GM20000 (cell line): ENCODE measurements around the gene ARHGEF37.
"Not testable (repeated sequence)": the region's sequence is repeated elsewhere in the genome, so short reads cannot be mapped to it uniquely, and the experiment has no call there.

ENCODE experiments used
- DNase-seq: peaks from one replicate; pipeline ENCODE4 v3.0.0; 2012; ENCODE audit warnings: low spot score
- TF ChIP-seq, protein P1 (sequence below): IDR thresholded peaks from 2 replicates; pipeline ENCODE4 v1.5.1; 2012; ENCODE audit warnings: mild to moderate bottlenecking, control low read depth; ENCODE audit errors: extremely low read depth, missing control alignments

The ARHGEF37 gene, protein sequence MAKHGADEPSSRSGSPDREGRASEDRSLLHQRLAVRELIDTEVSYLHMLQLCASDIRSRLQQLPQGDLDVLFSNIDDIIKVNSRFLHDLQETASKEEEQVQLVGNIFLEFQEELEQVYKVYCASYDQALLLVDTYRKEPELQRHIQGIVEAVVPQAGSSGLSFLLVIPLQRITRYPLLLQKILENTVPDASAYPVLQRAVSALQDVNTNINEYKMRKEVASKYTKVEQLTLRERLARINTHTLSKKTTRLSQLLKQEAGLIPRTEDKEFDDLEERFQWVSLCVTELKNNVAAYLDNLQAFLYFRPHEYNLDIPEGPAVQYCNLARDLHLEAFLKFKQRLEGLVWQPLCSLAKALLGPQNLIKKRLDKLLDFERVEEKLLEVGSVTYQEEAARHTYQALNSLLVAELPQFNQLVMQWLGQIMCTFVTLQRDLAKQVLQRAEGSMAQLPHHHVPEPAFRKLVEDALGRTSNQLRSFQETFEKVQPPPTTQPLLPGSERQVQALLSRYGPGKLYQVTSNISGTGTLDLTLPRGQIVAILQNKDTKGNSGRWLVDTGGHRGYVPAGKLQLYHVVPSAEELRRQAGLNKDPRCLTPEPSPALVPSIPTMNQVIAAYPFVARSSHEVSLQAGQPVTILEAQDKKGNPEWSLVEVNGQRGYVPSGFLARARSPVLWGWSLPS

DNA sequence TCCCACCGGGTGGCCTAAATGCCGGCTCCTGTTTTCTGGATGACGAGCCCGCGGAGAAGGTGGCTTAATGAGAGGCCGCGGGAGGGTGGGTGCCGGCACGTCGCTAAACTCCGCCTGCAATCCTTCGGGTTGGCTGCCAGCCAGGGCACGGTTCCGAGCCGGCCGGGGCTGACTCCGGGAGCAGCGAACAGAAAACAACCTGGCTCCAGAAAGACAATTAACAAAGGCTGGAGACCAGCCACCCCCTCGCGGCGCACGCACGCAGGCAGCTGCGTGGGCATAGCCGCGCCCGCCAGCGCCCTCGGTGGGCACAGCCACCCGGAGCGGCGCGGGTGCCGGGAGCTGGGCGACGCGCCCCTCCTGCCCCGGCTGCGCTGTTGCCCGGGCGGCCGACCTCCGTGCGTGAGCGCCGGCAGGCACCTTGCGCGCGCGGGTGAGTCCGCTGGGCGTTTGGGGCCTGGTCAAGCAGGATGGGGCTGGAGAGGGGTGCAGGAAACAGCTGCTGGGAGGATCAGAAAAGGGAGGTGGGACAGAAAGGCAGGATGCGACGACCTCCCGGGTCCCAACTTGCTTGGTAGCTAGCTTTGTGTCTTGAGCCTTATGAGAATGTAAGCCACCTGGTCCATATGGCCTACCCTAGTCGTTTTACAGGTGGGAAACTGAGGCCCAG, at the start of gene ARHGEF37:
TSS of gene ARHGEF37 (plus strand) at position 307 of the 670 bp plus-strand sequence. CDS start 16,272 bp downstream, outside the sequence.
- TF ChIP-seq, protein P1, sequence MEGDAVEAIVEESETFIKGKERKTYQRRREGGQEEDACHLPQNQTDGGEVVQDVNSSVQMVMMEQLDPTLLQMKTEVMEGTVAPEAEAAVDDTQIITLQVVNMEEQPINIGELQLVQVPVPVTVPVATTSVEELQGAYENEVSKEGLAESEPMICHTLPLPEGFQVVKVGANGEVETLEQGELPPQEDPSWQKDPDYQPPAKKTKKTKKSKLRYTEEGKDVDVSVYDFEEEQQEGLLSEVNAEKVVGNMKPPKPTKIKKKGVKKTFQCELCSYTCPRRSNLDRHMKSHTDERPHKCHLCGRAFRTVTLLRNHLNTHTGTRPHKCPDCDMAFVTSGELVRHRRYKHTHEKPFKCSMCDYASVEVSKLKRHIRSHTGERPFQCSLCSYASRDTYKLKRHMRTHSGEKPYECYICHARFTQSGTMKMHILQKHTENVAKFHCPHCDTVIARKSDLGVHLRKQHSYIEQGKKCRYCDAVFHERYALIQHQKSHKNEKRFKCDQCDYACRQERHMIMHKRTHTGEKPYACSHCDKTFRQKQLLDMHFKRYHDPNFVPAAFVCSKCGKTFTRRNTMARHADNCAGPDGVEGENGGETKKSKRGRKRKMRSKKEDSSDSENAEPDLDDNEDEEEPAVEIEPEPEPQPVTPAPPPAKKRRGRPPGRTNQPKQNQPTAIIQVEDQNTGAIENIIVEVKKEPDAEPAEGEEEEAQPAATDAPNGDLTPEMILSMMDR: no peak
- peak; percentile 29 for DNase-seq

DNA sequence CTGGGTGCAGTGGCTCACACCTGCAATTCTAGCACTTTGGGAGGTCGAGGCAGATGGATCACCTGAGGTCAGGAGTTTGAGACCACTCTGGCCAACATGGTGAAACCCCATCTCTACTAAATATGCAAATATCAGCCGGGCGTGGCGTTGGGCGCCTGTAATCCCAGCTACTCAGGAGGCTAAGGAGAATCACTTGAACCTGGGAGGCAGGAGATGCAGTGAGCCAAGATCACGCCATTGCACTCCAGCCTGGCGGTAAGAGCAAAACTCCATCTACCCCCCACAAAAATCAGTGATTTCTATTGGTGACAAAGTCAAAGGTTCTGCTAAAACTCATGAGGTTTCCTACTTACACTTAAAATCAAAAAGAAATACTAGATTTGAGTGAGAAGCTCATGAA, 48.9 kb upstream of the ARHGEF37 start:
- TF ChIP-seq, protein P1: no peak

DNA sequence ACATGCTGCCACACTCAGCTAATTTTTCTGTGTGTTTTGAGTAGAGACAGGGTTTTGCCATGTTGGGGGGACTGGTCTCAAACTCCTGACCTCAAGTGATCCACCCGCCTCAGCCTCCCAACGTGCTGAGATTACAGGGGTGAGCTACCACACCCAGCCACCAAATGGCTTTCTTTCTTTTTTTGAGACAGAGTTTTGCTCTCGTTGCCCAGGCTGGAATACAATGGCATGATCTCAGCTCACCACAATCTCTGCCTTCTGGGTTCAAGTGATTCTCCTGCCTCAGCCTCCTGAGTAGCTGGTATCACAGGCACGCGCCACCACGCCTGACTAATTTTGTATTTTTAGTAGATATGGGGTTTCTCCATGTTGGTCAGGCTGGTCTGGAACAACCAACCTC, 45.5 kb upstream of the ARHGEF37 start:
- DNase-seq: not testable (repeated sequence)

More for the DNA sequence above, 48.9 kb upstream of the ARHGEF37 start:
- DNase-seq: no peak

DNA sequence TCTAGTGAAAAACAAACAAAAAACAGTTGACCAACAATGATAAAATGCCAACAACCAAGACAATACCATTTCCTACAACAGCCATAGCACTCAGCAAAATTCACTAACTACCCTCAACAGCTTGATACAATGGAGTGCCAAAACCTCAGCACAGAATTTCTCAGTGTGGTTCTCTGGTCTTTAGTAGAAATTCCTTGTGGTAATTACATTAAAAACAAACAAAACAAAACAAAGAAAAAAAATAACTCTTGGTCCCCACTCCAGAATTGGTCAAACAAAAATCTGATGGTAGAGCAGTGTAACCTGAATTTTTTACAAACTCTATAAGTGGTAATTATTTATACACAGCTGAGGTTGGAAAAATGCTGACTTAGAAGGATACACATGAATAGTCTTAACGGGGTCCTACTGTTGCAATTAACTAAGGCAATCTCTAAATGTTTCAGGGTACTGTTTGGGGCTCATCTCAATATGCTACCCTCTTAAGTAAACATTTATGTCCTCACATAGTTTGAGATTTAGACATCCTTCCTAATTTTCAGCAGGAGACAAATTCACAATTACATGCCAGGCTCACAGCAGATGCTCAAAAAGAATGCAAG, 43.8 kb upstream of the ARHGEF37 start:
- no peak for DNase-seq
- TF ChIP-seq, protein P1: no peak

DNA sequence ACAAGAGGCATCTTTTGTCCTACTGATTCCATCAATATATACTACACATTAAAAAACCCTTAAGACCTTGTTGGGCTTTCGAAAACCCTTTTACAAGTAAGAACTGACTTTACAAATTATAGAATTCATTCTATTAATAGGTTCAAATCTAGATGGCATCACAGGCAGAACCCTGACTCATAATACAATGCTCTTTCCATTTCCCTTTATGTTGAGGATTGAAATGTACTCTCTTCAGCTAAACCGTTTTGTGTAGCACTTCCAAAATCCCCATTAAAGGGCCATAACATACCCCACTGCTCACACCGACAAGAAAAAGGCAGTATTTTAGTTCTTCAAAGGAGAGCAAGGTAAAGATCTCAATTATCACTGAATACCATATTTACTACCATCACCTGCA, 41.2 kb upstream of the ARHGEF37 start:
- TF ChIP-seq, protein P1: no peak

DNA sequence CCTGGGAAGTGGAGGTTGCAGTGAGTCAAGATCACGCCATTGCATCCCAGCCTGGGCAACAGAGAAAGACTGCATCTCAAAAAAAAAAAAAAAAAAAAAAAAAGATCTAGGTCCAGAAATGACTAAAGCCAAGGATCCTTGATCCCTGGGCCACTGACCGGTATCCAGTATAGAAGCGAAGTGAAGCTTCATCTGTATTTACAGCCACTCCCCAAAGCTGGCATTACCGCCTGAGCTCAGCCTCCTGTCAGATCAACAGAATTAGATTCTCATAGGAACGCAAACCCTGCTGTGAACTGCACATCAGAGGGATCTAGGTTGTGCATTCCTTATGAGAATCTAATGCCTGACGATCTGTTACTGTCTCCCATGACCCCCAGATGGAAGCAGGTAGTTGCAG, 39.4 kb upstream of the ARHGEF37 start:
- DNase-seq: no peak
- TF ChIP-seq, protein P1: no peak

More for the DNA sequence above, 41.2 kb upstream of the ARHGEF37 start:
- DNase-seq: no peak

DNA sequence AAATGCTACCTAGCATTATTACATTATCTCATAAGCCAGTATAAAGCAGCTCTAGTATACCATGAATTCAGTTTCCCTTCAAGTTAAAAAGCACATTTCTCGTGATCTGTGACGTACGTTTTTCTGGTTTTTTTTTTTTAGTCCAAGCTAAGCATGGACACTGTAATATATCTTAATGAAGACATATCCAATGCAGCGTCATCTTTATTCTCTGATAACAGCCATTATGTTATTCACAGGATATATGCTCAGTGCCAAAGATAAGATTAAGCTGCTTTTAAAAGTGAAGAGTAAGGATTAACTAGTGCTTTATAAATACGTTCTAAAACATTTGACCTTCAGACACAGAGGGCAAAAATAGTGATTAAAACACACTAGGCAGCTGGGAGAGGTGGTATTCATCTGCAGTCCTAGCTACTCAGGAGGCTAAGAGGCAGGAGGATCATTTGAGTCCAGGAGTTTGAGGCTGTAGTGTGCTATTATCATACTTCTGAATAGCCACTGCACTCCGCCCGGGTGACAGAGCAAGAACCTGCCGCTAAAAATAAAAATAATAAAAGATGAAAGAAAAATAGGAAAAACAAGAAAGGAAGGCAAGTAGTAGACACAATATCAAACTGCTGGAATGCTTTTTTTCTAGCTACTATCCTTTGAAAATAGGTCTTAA, 37.8 kb upstream of the ARHGEF37 start:
- DNase-seq: no peak

More for the DNA sequence above, 37.8 kb upstream of the ARHGEF37 start:
- TF ChIP-seq, protein P1: no peak
